ENCODE results near the gene ENOX2. TPM values are rescaled to one million over a fixed set of nuclear protein-coding genes. Genes with fewer than 3 reads are reported as not detected.
"Not testable (repeated sequence)": the region's sequence is repeated elsewhere in the genome, so short reads cannot be mapped to it uniquely, and the experiment has no call there.

Gene ENOX2
- total and polyA plus RNA-seq, 3 experiments from 2014 or later: 10.8 to 19.2 (median 14.7) TPM

GRCh38 chrX:130829526-130830515 lies 73.2 kb downstream of the ENOX2 start:
- Histone ChIP-seq H3K36me3 (ENCODE audit: insufficient read depth, low read length) (no peaks in the 10 kb centered on the region), H3K4me1 (ENCODE audit: insufficient read depth, low read length) (no peaks in the 10 kb centered on the region), H3K27me3 (ENCODE audit: insufficient read depth, low read length, poor library complexity, severe bottlenecking) (no peaks in the 10 kb centered on the region), H3K9me3 (ENCODE audit: low read length) (no peaks in the 10 kb centered on the region), H3K27ac (ENCODE audit: low read depth, low read length) (no peak overlapping the region), H3K4me3 (ENCODE audit: low read length) (no peak overlapping the region)
- Mint-ChIP-seq H3K36me3 (peaks cover 0 to 2% (median 0%) of the 10 kb centered on the region in 3 donors), H3K4me3 (no peak overlapping the region), H3K27ac (no peak overlapping the region), H3K4me1 (peaks cover 5 to 10% (median 9%) of the 10 kb centered on the region in 3 donors), H3K27me3 (peaks cover 0 to 2% of the 10 kb centered on the region in 2 donors), H3K9me3 (no peaks in the 10 kb centered on the region)
- ChIA-PET CTCF (no interaction called here), POLR2A (no interaction called here)
- DNase-seq: no peak

- Histone ChIP-seq H3K36me3 (ENCODE audit: insufficient read depth, low read length) (no peaks in the 10 kb centered on the region), H3K27me3 (ENCODE audit: insufficient read depth, low read length, poor library complexity, severe bottlenecking) (no peaks in the 10 kb centered on the region), H3K27ac (ENCODE audit: low read depth, low read length) (no peak overlapping the region), H3K9me3 (ENCODE audit: low read length) (no peaks in the 10 kb centered on the region), H3K4me1 (ENCODE audit: insufficient read depth, low read length) (no peaks in the 10 kb centered on the region), H3K4me3 (ENCODE audit: low read length) (no peak overlapping the region)
- CTCF ChIA-PET: no interaction called here
- Mint-ChIP-seq H3K9me3 (no peaks in the 10 kb centered on the region), H3K36me3 (peaks cover 0 to 2% (median 0%) of the 10 kb centered on the region in 3 donors), H3K27me3 (peaks cover 0 to 2% of the 10 kb centered on the region in 2 donors), H3K4me1 (peaks cover 5 to 10% (median 9%) of the 10 kb centered on the region in 3 donors), H3K4me3 (no peak overlapping the region), H3K27ac (no peak overlapping the region)
- POLR2A ChIA-PET: no interaction called here
- no peak for DNase-seq
These were observed 74.4 kb downstream of the ENOX2 start for GRCh38 chrX:130828641-130829040.

- Mint-ChIP-seq H3K4me1 (peaks cover 0 to 5% (median 1%) of the 10 kb centered on the region in 3 donors), H3K36me3 (peaks cover 0 to 2% (median 0%) of the 10 kb centered on the region in 3 donors), H3K4me3 (no peak overlapping the region), H3K27me3 (peaks cover 0 to 2% of the 10 kb centered on the region in 2 donors), H3K9me3 (no peaks in the 10 kb centered on the region), H3K27ac (no peak overlapping the region)
- H3K4me1 ChIP-seq (ENCODE audit: insufficient read depth, low read length): no peaks in the 10 kb centered on the region
- H3K9me3 ChIP-seq (ENCODE audit: low read length): no peaks in the 10 kb centered on the region
- CTCF ChIA-PET: no interaction called here
- DNase-seq: no peak
- no peak overlapping the region for H3K27ac ChIP-seq (ENCODE audit: low read depth, low read length)
- no peaks in the 10 kb centered on the region for H3K36me3 ChIP-seq (ENCODE audit: insufficient read depth, low read length)
- no peak overlapping the region for H3K4me3 ChIP-seq (ENCODE audit: low read length)
- H3K27me3 ChIP-seq (ENCODE audit: insufficient read depth, low read length, poor library complexity, severe bottlenecking): no peaks in the 10 kb centered on the region
- POLR2A ChIA-PET: no interaction called here
These were observed 75.4 kb downstream of the ENOX2 start for GRCh38 chrX:130827648-130828047.

- Mint-ChIP-seq H3K27ac (no peak overlapping the region), H3K36me3 (peaks cover 0 to 2% (median 0%) of the 10 kb centered on the region in 3 donors), H3K4me3 (no peak overlapping the region), H3K27me3 (no peaks in the 10 kb centered on the region), H3K4me1 (peaks cover 0 to 3% (median 0%) of the 10 kb centered on the region in 3 donors), H3K9me3 (no peaks in the 10 kb centered on the region)
- no peak for DNase-seq
- Histone ChIP-seq H3K27me3 (ENCODE audit: insufficient read depth, low read length, poor library complexity, severe bottlenecking) (no peaks in the 10 kb centered on the region), H3K9me3 (ENCODE audit: low read length) (no peaks in the 10 kb centered on the region), H3K4me1 (ENCODE audit: insufficient read depth, low read length) (no peaks in the 10 kb centered on the region), H3K4me3 (ENCODE audit: low read length) (no peak overlapping the region), H3K36me3 (ENCODE audit: insufficient read depth, low read length) (no peaks in the 10 kb centered on the region), H3K27ac (ENCODE audit: low read depth, low read length) (no peak overlapping the region)
- ChIA-PET CTCF (no interaction called here), POLR2A (no interaction called here)
These were observed 76.8 kb downstream of the ENOX2 start for GRCh38 chrX:130826249-130826648.

GRCh38 chrX:130825525-130825924 lies 77.5 kb downstream of the ENOX2 start:
- peaks cover 1 to 3% (median 2%) of the 10 kb centered on the region in 3 donors for H3K4me1 Mint-ChIP-seq
- H3K36me3 ChIP-seq (ENCODE audit: insufficient read depth, low read length): no peaks in the 10 kb centered on the region

GRCh38 chrX:130819367-130819766 lies 83.6 kb downstream of the ENOX2 start:
- H3K27ac Mint-ChIP-seq: peak overlapping the region in 1 of 8 donors; percentile 59
- H3K4me1 ChIP-seq (ENCODE audit: insufficient read depth, low read length); H3K27ac ChIP-seq (ENCODE audit: low read depth, low read length); H3K4me3 Mint-ChIP-seq; H3K36me3 ChIP-seq (ENCODE audit: insufficient read depth, low read length); H3K4me1 Mint-ChIP-seq; H3K4me3 ChIP-seq (ENCODE audit: low read length); H3K36me3 Mint-ChIP-seq; H3K9me3 ChIP-seq (ENCODE audit: low read length); CTCF ChIA-PET; H3K27me3 ChIP-seq (ENCODE audit: insufficient read depth, low read length, poor library complexity, severe bottlenecking); DNase-seq; POLR2A ChIA-PET: not testable (repeated sequence)
- H3K27me3 Mint-ChIP-seq: peaks cover 0 to 14% of the 10 kb centered on the region in 2 donors
- peaks cover 0 to 11% (median 3%) of the 10 kb centered on the region in 5 donors for H3K9me3 Mint-ChIP-seq

More at GRCh38 chrX:130825525-130825924, 77.5 kb downstream of the ENOX2 start:
- no peaks in the 10 kb centered on the region for H3K4me1 ChIP-seq (ENCODE audit: insufficient read depth, low read length)
- H3K27ac ChIP-seq (ENCODE audit: low read depth, low read length): no peak overlapping the region
- no peaks in the 10 kb centered on the region for H3K9me3 ChIP-seq (ENCODE audit: low read length)
- Mint-ChIP-seq H3K27me3 (no peaks in the 10 kb centered on the region), H3K9me3 (no peaks in the 10 kb centered on the region), H3K36me3 (peaks cover 0 to 2% (median 1%) of the 10 kb centered on the region in 3 donors), H3K27ac (no peak overlapping the region), H3K4me3 (no peak overlapping the region)
- H3K4me3 ChIP-seq (ENCODE audit: low read length): no peak overlapping the region
- no peak for DNase-seq
- CTCF ChIA-PET: no interaction called here
- POLR2A ChIA-PET: no interaction called here
- no peaks in the 10 kb centered on the region for H3K27me3 ChIP-seq (ENCODE audit: insufficient read depth, low read length, poor library complexity, severe bottlenecking)

- CTCF ChIA-PET; H3K27ac Mint-ChIP-seq; H3K9me3 ChIP-seq (ENCODE audit: low read length); DNase-seq; H3K27me3 ChIP-seq (ENCODE audit: insufficient read depth, low read length, poor library complexity, severe bottlenecking); POLR2A ChIA-PET; H3K4me1 ChIP-seq (ENCODE audit: insufficient read depth, low read length); H3K36me3 ChIP-seq (ENCODE audit: insufficient read depth, low read length); H3K4me1 Mint-ChIP-seq; H3K4me3 Mint-ChIP-seq; H3K4me3 ChIP-seq (ENCODE audit: low read length); H3K27ac ChIP-seq (ENCODE audit: low read depth, low read length): not testable (repeated sequence)
- Mint-ChIP-seq H3K27me3 (peaks cover 0 to 16% of the 10 kb centered on the region in 2 donors), H3K9me3 (peaks cover 5 to 13% (median 9%) of the 10 kb centered on the region in 5 donors), H3K36me3 (peaks cover 0 to 23% (median 3%) of the 10 kb centered on the region in 3 donors)
These were observed 89.1 kb downstream of the ENOX2 start for GRCh38 chrX:130813932-130814331.

GRCh38 chrX:130810561-130810960 lies 92.4 kb downstream of the ENOX2 start:
- no peak for DNase-seq

More at GRCh38 chrX:130810561-130810960, 92.4 kb downstream of the ENOX2 start:
- POLR2A ChIA-PET: no interaction called here
- Histone ChIP-seq H3K4me3 (ENCODE audit: low read length) (no peak overlapping the region), H3K27ac (ENCODE audit: low read depth, low read length) (no peak overlapping the region), H3K9me3 (ENCODE audit: low read length) (no peaks in the 10 kb centered on the region), H3K27me3 (ENCODE audit: insufficient read depth, low read length, poor library complexity, severe bottlenecking) (no peaks in the 10 kb centered on the region), H3K4me1 (ENCODE audit: insufficient read depth, low read length) (no peaks in the 10 kb centered on the region), H3K36me3 (ENCODE audit: insufficient read depth, low read length) (no peaks in the 10 kb centered on the region)
- Mint-ChIP-seq H3K4me3 (no peak overlapping the region), H3K27ac (no peak overlapping the region), H3K27me3 (peaks cover 0 to 4% of the 10 kb centered on the region in 2 donors), H3K9me3 (peaks cover 5 to 13% (median 8%) of the 10 kb centered on the region in 5 donors), H3K36me3 (peaks cover 0 to 18% (median 3%) of the 10 kb centered on the region in 3 donors), H3K4me1 (peaks cover 0 to 6% (median 4%) of the 10 kb centered on the region in 3 donors)
- CTCF ChIA-PET: no interaction called here
